ENCODE results near the gene KRT4. TPM values are rescaled to one million over a fixed set of nuclear protein-coding genes. Genes with fewer than 3 reads are reported as not detected.

The KRT4 gene
- polyA plus RNA-seq, 2 of the 4 experiments (the other 2 are of a cell fraction) = 2.1 to 12.8 TPM

DNA sequence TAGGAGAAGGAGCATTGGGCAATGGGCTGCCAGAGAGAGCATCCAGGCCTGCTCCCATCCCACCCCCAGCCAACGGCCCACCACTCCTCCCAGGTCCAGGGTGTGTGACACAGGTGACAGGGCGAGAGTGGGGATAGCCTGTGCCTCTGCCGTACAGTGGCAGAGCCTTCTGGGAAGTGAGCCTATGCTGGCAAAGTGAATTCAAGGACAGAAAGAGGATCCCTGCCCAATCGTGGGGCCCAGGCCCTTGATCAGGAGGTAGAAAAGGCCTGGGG is 20.7 kb upstream of the KRT4 start:
- POLR2A ChIA-PET = no interaction called here
- TF ChIP-seq, protein P1, sequence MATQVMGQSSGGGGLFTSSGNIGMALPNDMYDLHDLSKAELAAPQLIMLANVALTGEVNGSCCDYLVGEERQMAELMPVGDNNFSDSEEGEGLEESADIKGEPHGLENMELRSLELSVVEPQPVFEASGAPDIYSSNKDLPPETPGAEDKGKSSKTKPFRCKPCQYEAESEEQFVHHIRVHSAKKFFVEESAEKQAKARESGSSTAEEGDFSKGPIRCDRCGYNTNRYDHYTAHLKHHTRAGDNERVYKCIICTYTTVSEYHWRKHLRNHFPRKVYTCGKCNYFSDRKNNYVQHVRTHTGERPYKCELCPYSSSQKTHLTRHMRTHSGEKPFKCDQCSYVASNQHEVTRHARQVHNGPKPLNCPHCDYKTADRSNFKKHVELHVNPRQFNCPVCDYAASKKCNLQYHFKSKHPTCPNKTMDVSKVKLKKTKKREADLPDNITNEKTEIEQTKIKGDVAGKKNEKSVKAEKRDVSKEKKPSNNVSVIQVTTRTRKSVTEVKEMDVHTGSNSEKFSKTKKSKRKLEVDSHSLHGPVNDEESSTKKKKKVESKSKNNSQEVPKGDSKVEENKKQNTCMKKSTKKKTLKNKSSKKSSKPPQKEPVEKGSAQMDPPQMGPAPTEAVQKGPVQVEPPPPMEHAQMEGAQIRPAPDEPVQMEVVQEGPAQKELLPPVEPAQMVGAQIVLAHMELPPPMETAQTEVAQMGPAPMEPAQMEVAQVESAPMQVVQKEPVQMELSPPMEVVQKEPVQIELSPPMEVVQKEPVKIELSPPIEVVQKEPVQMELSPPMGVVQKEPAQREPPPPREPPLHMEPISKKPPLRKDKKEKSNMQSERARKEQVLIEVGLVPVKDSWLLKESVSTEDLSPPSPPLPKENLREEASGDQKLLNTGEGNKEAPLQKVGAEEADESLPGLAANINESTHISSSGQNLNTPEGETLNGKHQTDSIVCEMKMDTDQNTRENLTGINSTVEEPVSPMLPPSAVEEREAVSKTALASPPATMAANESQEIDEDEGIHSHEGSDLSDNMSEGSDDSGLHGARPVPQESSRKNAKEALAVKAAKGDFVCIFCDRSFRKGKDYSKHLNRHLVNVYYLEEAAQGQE (IDR thresholded peaks at IDR 0.05) = no peak
- no peak for TF ChIP-seq TP53 (CRISPR knock-in tag; IDR thresholded peaks at IDR 0.05)
- TF ChIP-seq, protein P2, sequence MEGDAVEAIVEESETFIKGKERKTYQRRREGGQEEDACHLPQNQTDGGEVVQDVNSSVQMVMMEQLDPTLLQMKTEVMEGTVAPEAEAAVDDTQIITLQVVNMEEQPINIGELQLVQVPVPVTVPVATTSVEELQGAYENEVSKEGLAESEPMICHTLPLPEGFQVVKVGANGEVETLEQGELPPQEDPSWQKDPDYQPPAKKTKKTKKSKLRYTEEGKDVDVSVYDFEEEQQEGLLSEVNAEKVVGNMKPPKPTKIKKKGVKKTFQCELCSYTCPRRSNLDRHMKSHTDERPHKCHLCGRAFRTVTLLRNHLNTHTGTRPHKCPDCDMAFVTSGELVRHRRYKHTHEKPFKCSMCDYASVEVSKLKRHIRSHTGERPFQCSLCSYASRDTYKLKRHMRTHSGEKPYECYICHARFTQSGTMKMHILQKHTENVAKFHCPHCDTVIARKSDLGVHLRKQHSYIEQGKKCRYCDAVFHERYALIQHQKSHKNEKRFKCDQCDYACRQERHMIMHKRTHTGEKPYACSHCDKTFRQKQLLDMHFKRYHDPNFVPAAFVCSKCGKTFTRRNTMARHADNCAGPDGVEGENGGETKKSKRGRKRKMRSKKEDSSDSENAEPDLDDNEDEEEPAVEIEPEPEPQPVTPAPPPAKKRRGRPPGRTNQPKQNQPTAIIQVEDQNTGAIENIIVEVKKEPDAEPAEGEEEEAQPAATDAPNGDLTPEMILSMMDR (IDR thresholded peaks at IDR 0.05) = no peak
- TF ChIP-seq MYC (IDR thresholded peaks at IDR 0.05; ENCODE audit: borderline replicate concordance, low read length) = no peak
- no peak for TF ChIP-seq KDM1A (IDR thresholded peaks at IDR 0.05; ENCODE audit: low read depth)
- TF ChIP-seq FOSL2 (IDR thresholded peaks at IDR 0.05) = no peak
- no peak for TF ChIP-seq FOSL2 (CRISPR knock-in tag; IDR thresholded peaks at IDR 0.05)
- no peak for TF ChIP-seq EHF (CRISPR knock-in tag; IDR thresholded peaks at IDR 0.05)
- no peak for TF ChIP-seq HOXB13 (CRISPR knock-in tag; IDR thresholded peaks at IDR 0.05; ENCODE audit: low read depth)
- TF ChIP-seq EP300 (IDR thresholded peaks at IDR 0.05) = no peak
- TF ChIP-seq FOXS1 (CRISPR knock-in tag; IDR thresholded peaks at IDR 0.05) = no peak
- TF ChIP-seq GATA3 (IDR thresholded peaks at IDR 0.05; ENCODE audit: borderline replicate concordance) = no peak
- no peak for TF ChIP-seq SMC3 (IDR thresholded peaks at IDR 0.05)
- TF ChIP-seq, protein P3, sequence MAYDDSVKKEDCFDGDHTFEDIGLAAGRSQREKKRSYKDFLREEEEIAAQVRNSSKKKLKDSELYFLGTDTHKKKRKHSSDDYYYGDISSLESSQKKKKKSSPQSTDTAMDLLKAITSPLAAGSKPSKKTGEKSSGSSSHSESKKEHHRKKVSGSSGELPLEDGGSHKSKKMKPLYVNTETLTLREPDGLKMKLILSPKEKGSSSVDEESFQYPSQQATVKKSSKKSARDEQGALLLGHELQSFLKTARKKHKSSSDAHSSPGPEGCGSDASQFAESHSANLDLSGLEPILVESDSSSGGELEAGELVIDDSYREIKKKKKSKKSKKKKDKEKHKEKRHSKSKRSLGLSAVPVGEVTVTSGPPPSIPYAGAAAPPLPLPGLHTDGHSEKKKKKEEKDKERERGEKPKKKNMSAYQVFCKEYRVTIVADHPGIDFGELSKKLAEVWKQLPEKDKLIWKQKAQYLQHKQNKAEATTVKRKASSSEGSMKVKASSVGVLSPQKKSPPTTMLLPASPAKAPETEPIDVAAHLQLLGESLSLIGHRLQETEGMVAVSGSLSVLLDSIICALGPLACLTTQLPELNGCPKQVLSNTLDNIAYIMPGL (CRISPR knock-in tag; IDR thresholded peaks at IDR 0.05; ENCODE audit: borderline replicate concordance) = no peak
- TF ChIP-seq, protein P4, sequence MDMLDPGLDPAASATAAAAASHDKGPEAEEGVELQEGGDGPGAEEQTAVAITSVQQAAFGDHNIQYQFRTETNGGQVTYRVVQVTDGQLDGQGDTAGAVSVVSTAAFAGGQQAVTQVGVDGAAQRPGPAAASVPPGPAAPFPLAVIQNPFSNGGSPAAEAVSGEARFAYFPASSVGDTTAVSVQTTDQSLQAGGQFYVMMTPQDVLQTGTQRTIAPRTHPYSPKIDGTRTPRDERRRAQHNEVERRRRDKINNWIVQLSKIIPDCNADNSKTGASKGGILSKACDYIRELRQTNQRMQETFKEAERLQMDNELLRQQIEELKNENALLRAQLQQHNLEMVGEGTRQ (IDR thresholded peaks at IDR 0.05) = no peak
- 51% methylated on average over 4 of the region's 4 CpGs for WGBS (ENCODE audit: missing lambda C conversion rate)

DNA sequence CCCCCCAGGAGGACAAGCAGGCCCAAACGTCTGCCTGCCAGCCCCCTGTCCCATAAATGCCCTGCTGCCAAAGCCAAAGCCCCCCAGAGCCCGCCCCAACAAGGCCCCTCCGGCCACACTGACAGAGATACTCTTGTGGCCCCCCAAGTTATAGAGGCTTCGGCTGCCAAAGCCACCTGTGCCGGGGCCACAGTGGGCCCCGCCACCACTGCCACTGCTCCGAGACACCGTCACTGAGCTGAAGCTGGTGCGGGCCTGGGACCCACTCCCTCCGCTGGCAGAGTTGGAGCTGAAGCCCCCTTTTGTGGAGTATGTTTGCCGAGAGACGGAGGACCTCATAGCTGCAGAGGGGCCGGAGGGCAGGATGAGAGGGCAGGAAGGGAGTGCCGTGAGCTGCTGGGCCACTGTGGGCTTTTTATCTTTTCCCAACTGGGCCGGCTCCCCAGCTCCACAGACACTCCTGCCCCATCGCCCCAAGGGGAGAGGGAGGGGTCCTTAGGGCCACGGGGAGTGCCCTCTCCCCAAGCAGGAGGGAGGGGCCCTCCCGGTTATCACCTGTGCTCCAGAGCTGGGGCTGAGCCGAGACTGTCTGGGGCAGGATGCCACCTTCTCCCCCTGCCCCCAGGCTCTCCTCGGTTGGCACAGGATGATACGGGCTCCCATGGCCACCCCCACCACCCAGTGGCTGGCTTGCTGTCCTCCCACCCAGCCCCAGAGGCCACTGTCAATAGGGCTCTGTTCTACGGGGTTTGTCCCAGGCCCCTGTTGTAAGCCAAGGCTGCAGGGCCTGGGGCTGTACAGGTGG is 20.2 kb upstream of the KRT4 start, which contains the start of gene KRT79:
KRT79 (minus strand) TSS at position 390 of the 805 bp plus-strand sequence; CDS start at position 339, 51 bp downstream.
- no peak for FAIRE-seq
- ChIA-PET CTCF (interaction anchor here (1.2 to 1.9 kb wide), 2 partner anchors 13 to 32 kb away, joined by 5 to 7 read pairs; no protein-coding TSS in a partner anchor), POLR2A (no interaction called here)
- DNase-seq (ENCODE audit: low read depth in 1 of 2, low spot score in 1 of 2) = no peak
- 0 out of 6 replicates have a peak within 1 kb of the TSS, but pooled peaks of 1 of the 2 experiments have one; percentile 19 for H3K27ac ChIP-seq
- WGBS (ENCODE audit: missing lambda C conversion rate) = 85% methylated on average over 18 of the region's 22 CpGs
- H3K4me3 ChIP-seq = no peak within 1 kb of the TSS
- TF ChIP-seq, protein P5, sequence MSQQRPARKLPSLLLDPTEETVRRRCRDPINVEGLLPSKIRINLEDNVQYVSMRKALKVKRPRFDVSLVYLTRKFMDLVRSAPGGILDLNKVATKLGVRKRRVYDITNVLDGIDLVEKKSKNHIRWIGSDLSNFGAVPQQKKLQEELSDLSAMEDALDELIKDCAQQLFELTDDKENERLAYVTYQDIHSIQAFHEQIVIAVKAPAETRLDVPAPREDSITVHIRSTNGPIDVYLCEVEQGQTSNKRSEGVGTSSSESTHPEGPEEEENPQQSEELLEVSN (IDR thresholded peaks at IDR 0.05; ENCODE audit: borderline replicate concordance, low read depth) = no peak
- TF ChIP-seq RAD21 (conservative IDR thresholded peaks at IDR 0.05 in 1 of 2, IDR thresholded peaks at IDR 0.05 in 1 of 2) (no peak), FOXS1 (CRISPR knock-in tag; IDR thresholded peaks at IDR 0.05) (no peak)
- peaks cover 13% of the 10 kb centered on the region; the same call in 2 of the 3 replicates for H3K4me1 ChIP-seq
- no peak within 1 kb of the TSS for H3K4me2 ChIP-seq
- ATAC-seq = no peak
- H3K9me3 ChIP-seq = no peaks in the 10 kb centered on the region

More for the DNA sequence above, 20.7 kb upstream of the KRT4 start:
- no peak overlapping the region for H3K4me2 ChIP-seq
- CTCF ChIA-PET = interaction anchor here (1.2 to 1.9 kb wide), 3 partner anchors 13 to 31 kb away, joined by 3 to 7 read pairs (median 5); no protein-coding TSS in a partner anchor
- H3K4me3 ChIP-seq = no peak overlapping the region
- 0 out of 6 replicates have a peak overlapping the region, but pooled peaks of 1 of the 2 experiments have one; percentile 19 for H3K27ac ChIP-seq
- DNase-seq (ENCODE audit: low read depth in 1 of 2, low spot score in 1 of 2) (no peak), FAIRE-seq (no peak), ATAC-seq (no peak)
- no peaks in the 10 kb centered on the region for H3K9me3 ChIP-seq
- peaks cover 13% of the 10 kb centered on the region; the same call in 2 of the 3 replicates for H3K4me1 ChIP-seq

Measured in A549 (cell line).